C4-2B (cell line): ENCODE data around the gene BBX.

ENCODE experiments used
- H3K27ac ChIP-seq: fragments of 450-650 bp; 2 replicates; pipeline ENCODE4 v1.5.1; 2017
- ZFX ChIP-seq: fragments of 450-650 bp; IDR thresholded peaks from 2 replicates; pipeline ENCODE4 v1.6.1; 2017
- TF ChIP-seq, protein P1 (sequence below): fragments of 450-650 bp; conservative IDR thresholded peaks from 2 replicates; pipeline ENCODE4 v1.5.1; 2017; ENCODE audit warnings: mild to moderate bottlenecking

BBX gene

DNA sequence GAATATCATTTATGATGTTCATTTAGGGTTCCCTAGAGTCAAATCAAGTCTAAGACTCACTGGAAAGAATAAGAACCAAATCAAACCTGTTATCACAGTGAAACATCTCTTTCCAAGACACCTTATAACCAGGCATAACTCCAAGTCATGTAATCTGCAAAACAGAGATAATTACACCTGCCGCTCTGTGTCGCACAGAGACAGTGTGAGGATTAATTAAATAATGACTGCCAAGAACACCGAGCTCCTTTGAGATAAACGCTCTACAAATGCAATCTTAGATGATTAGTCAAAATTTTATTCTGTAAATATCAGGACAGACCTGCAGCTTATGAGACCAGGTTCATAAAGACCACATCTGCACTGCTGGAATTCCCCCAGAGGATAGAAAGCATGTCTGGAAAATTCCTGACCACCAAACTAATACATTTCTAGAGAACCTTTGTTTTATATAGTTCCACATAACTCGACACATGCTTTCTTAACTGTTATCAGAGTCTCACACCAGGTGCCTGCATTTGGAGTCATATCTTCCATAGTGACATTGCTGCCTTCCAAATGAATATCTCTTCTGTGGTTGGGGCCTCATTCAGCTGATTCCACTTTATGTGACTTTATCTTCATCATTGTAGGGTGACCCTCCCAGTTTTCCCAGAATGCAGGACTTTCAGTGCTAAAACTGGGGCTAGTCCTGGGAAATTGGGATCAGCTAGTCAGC is 315.3 kb downstream of the BBX start:
- H3K27ac ChIP-seq = no peak overlapping the region
- no peak for TF ChIP-seq ZFX
- TF ChIP-seq, protein P1, sequence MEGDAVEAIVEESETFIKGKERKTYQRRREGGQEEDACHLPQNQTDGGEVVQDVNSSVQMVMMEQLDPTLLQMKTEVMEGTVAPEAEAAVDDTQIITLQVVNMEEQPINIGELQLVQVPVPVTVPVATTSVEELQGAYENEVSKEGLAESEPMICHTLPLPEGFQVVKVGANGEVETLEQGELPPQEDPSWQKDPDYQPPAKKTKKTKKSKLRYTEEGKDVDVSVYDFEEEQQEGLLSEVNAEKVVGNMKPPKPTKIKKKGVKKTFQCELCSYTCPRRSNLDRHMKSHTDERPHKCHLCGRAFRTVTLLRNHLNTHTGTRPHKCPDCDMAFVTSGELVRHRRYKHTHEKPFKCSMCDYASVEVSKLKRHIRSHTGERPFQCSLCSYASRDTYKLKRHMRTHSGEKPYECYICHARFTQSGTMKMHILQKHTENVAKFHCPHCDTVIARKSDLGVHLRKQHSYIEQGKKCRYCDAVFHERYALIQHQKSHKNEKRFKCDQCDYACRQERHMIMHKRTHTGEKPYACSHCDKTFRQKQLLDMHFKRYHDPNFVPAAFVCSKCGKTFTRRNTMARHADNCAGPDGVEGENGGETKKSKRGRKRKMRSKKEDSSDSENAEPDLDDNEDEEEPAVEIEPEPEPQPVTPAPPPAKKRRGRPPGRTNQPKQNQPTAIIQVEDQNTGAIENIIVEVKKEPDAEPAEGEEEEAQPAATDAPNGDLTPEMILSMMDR = no peak

DNA sequence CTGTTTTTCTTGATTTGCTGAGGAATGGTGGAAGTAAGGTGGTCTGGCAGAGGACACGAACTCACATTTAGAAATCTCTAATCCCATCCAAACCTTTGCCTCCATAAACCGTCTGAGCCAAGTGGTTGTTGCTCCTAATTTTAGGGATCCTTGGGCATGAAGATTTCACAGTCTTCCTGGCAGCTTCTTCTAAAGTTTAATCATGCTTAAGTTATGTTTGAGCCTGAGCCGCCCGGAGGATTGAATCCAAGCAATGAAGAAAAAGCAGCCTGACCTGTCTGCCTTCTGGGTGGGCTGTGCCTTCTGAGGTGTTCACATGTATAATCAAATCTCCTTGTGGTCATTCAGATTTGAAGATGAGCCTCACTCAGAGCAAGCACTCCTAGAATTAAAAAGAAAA is 319.1 kb downstream of the BBX start:
- TF ChIP-seq, protein P1 = no peak
- no peak for TF ChIP-seq ZFX
- no peak overlapping the region for H3K27ac ChIP-seq

DNA sequence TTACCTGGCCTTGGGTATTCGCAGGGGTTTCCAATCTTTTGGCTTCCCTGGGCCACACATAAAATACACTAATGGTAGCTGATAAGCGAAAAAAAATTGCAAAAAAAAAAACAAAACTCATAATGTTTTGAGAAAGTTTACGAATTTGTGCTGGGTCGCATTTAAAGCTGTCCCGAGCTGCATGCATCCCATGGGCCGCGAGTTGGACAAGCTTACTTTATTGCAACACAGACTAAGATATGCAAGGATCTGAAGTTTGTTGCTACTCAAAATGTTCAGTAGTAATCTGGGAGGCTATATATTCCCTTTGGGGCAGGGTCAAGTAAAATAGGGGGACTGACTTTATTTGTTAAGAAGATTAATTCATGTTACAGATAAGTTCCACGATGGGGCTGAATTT is 320.2 kb downstream of the BBX start:
- TF ChIP-seq ZFX = no peak
- TF ChIP-seq, protein P1 = no peak
- no peak overlapping the region for H3K27ac ChIP-seq

DNA sequence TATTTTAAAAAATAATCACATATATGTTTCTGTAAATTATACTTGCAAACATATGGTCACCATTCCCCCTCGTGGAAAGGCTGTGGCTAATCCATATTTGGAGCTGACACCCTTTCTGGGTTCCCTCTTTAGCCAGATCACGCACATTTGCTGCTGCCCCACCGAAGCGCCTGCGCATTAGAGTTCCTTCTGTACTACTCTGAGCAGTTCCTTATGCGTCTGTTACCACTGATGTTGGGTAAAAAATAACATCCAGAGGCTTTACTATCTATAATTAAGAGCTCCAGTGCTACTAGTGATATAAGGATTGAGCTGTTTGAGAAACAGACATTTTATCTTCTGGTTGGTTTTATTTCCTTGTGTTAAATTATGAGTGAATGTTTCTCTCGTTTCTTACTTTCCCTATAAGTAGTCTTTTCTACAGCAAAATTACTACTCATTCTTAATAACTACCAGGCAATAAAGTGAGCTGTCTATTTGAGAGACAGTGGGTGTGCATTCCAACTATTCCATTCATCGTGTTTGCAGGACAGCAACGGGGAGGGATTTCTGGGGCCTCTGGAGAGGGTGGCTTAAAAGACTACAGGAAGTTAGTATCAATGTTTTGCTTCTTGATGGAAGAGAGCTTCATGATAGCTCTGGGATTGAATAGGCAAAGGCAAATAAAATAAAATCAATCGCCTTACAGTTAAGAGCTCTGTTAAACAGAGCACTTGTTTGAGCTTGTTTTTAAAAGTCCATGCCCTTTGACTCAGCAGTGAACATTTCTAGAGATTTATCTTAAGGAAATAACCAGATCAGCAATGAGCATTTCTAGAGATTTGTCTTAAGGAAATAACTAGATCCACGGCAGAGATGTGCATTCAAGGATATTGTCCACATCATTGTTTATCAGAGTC is 322.9 kb downstream of the BBX start:
- H3K27ac ChIP-seq = no peak overlapping the region; the same call in 1 of the 2 replicates
- no peak for TF ChIP-seq ZFX
- TF ChIP-seq, protein P1 = no peak

DNA sequence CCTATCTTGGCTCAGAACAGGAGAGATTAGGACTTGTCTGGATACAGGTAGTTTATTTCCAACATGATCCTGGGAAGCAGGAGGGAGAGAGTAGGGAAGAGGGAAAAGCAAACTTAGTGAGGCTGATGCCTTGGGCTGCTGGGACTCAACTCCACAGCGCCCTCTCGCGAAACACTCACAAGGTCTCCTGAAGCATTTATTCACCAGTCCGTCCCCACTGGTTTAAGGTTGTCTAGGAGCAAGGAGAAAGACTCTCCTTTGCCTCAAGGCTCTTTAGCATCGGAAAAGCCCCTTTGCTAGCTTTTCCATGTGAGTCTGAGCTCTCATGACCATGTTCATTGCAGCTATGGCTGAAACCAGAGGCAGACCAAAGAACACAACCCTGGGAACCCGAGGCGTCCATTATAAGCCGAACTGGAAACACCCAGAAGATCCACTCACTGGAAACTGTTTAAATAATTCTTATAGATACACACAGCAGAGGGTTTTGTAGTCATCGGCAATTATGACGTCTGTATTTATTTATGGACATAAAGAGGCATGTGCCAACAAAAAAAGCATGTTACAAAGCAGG is 323.6 kb downstream of the BBX start:
- no peak for TF ChIP-seq ZFX
- TF ChIP-seq, protein P1 = peak; percentile 85
- H3K27ac ChIP-seq = no peak overlapping the region

DNA sequence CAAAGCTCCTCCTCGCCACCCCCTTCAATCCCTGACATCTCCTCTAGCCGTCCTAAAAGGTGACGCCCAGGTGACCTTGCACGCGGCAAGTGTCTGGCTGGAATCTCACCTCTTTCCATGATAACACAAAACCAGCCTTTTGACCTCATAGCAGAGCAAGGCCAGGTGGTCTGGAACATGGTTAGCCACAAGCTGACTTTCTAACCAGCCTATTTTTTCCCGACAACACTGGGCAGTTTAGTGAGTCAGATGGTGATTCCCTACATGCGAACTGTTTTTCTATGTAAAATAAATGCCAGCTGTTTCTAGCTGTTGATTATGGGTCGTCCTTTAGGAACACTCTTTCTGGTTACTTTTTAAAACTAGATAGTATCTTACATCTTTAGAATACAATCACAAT is 325.0 kb downstream of the BBX start:
- no peak for TF ChIP-seq ZFX
- TF ChIP-seq, protein P1 = no peak
- H3K27ac ChIP-seq = no peak overlapping the region
